GM18511 (cell line): ENCODE measurements around the gene B3GALT5.
"Not testable (repeated sequence)": the region's sequence is repeated elsewhere in the genome, so short reads cannot be mapped to it uniquely, and the experiment has no call there.

Experiments
- ATAC-seq: cut with Tn5 transposase; IDR thresholded peaks from one replicate; pipeline ENCODE4 v1.9.1; 2021; ENCODE audit warnings: mild to moderate bottlenecking, moderate library complexity; ENCODE audit not compliant: unreplicated experiment

The B3GALT5 gene

GRCh38 chr21:39688010-39688409, 75.3 kb downstream of the B3GALT5 start:
- no peak for ATAC-seq

GRCh38 chr21:39689860-39690259, 77.1 kb downstream of the B3GALT5 start:
- not testable (repeated sequence) for ATAC-seq

- no peak for ATAC-seq
These were observed 77.7 kb downstream of the B3GALT5 start for GRCh38 chr21:39690454-39690853.

- no peak for ATAC-seq
These were observed 82.0 kb downstream of the B3GALT5 start for GRCh38 chr21:39694750-39695149.

GRCh38 chr21:39696196-39696595, 83.5 kb downstream of the B3GALT5 start:
- ATAC-seq, result no peak

- no peak for ATAC-seq
These were observed 83.9 kb downstream of the B3GALT5 start for GRCh38 chr21:39696618-39697017.

GRCh38 chr21:39700318-39700717, 87.6 kb downstream of the B3GALT5 start:
- no peak for ATAC-seq

- no peak for ATAC-seq
These were observed 90.8 kb downstream of the B3GALT5 start for GRCh38 chr21:39703578-39703977.

- ATAC-seq, result no peak
These were observed 93.1 kb downstream of the B3GALT5 start for GRCh38 chr21:39705849-39706248.

- ATAC-seq, result no peak
These were observed 94.6 kb downstream of the B3GALT5 start for GRCh38 chr21:39707316-39707715.

GRCh38 chr21:39710866-39711265, 98.1 kb downstream of the B3GALT5 start:
- ATAC-seq, result no peak

GRCh38 chr21:39712273-39712672, 99.5 kb downstream of the B3GALT5 start:
- no peak for ATAC-seq

GRCh38 chr21:39712976-39713375, 100.2 kb downstream of the B3GALT5 start:
- ATAC-seq, result no peak

- no peak for ATAC-seq
These were observed 101.2 kb downstream of the B3GALT5 start for GRCh38 chr21:39713905-39714304.

- ATAC-seq, result no peak
These were observed 101.6 kb downstream of the B3GALT5 start for GRCh38 chr21:39714331-39714730.

- no peak for ATAC-seq
These were observed 103.2 kb downstream of the B3GALT5 start for GRCh38 chr21:39715804-39716397.

GRCh38 chr21:39720126-39720778, 107.5 kb downstream of the B3GALT5 start:
- ATAC-seq, result no peak

- ATAC-seq, result no peak
These were observed 109.1 kb downstream of the B3GALT5 start for GRCh38 chr21:39721885-39722284.
